DMS114 treated with DMSO at 0.1 percent for 48 hours (cell line): ENCODE measurements around the gene PTCH1.

Experiments
- DNase-seq: peaks from one replicate; lab custom pipeline; 2025; ENCODE audit not compliant: unreplicated experiment; lab: John Stamatoyannopoulos, UW

The PTCH1 gene

GRCh38 chr9:95409650-95410426 is 106.9 kb downstream of the PTCH1 start:
- no peak for DNase-seq

GRCh38 chr9:95407524-95407923 is 109.2 kb downstream of the PTCH1 start:
- no peak for DNase-seq

- DNase-seq: no peak
Measured at GRCh38 chr9:95406121-95406520, 110.7 kb downstream of the PTCH1 start.

GRCh38 chr9:95399261-95399660 is 117.5 kb downstream of the PTCH1 start:
- DNase-seq: no peak
